B cell (primary cell): ENCODE measurements around the gene DDHD1. TPM values are rescaled to one million over a fixed set of nuclear protein-coding genes. Genes with fewer than 3 reads are reported as not detected.

Experiments
- ATAC-seq: fragments of 200-7000 bp; cut with Tn5 transposase; one replicate; pipeline ENCODE4 v1.10.0; 2021; ENCODE audit warnings: low read depth, mild to moderate bottlenecking, moderate number of reproducible peaks, moderate library complexity
- CTCF ChIA-PET: fragments of 350-600 bp; sonication (Branson Sonifier 250); formaldehyde crosslinking; loops from one replicate; lab custom pipeline; 2021; ENCODE audit warnings: antibody characterized with exemption, inconsistent platforms; lab: Charles Lee
- POLR2A ChIA-PET: fragments of 350-600 bp; sonication (Branson Sonifier 250); formaldehyde crosslinking; loops from one replicate; lab custom pipeline; 2021; ENCODE audit warnings: antibody characterized with exemption; lab: Charles Lee
- DNase-seq: peaks from one replicate; pipeline ENCODE4 v3.0.0; 2013
- H2AFZ ChIP-seq: 2 replicates; pipeline ENCODE4 v1.6.1; 2012; ENCODE audit warnings: mild to moderate bottlenecking, low read depth, low read length; ENCODE audit not compliant: insufficient read depth, poor library complexity, severe bottlenecking
- H3K27ac ChIP-seq, 2 donors: 1 replicate in 1 of 2; 2 replicates in 1 of 2; pipeline ENCODE4 v1.5.1; 2012 to 2013; ENCODE audit warnings: low read length in 2 of 2, mild to moderate bottlenecking in 2 of 2, moderate library complexity in 1 of 2
- H3K27me3 ChIP-seq, 4 experiments: fragments of 200-600 bp in 1 of 4; sonication (generic) in 1 of 4; replicated peaks in 1 of 4; 1 replicate in 2 of 4; 2 replicates in 2 of 4; pipeline versions ENCODE4 v1.6.1 to v1.7.0; 2013 to 2016; ENCODE audit warnings: low read length in 3 of 4, mild to moderate bottlenecking in 2 of 4, mixed read lengths in 1 of 4, moderate library complexity in 1 of 4; ENCODE audit not compliant: insufficient read depth in 4 of 4, control insufficient read depth in 3 of 4; ENCODE audit errors: control extremely low read depth in 1 of 4
- H3K36me3 ChIP-seq, 2 experiments: replicated peaks in 1 of 2; 1 replicate in 1 of 2; 2 replicates in 1 of 2; pipeline versions ENCODE4 v1.6.1 to v1.7.1; 2013; ENCODE audit warnings: low read length in 1 of 2; ENCODE audit not compliant: insufficient read depth in 2 of 2, control insufficient read depth in 1 of 2; ENCODE audit errors: control extremely low read depth in 1 of 2, extremely low read depth in 1 of 2
- H3K4me1 ChIP-seq, 2 donors: fragments of 200-600 bp in 1 of 2; sonication (generic) in 1 of 2; 1 replicate in 1 of 2; 2 replicates in 1 of 2; pipeline versions ENCODE4 v1.5.1 to v1.6.1; 2013 to 2017; ENCODE audit warnings: low read length in 2 of 2; ENCODE audit not compliant: control insufficient read depth in 2 of 2, insufficient read depth in 2 of 2
- H3K4me2 ChIP-seq: replicated peaks from 2 replicates; pipeline ENCODE3; 2012; ENCODE audit warnings: mild to moderate bottlenecking, low read depth, low read length; ENCODE audit not compliant: poor library complexity, severe bottlenecking
- H3K4me3 ChIP-seq, 5 experiments: fragments of 200-600 bp in 1 of 5; sonication (generic) in 1 of 5; 1 replicate in 3 of 5; 2 replicates in 2 of 5; pipeline versions ENCODE4 v1.5.1 to v1.7.0; 2011 to 2016; ENCODE audit warnings: low read length in 4 of 5, mild to moderate bottlenecking in 4 of 5, low read depth in 2 of 5, control low read depth in 1 of 5, moderate library complexity in 1 of 5; ENCODE audit not compliant: insufficient read depth in 1 of 5; ENCODE audit errors: control extremely low read depth in 1 of 5, extremely low read depth in 1 of 5
- H3K79me2 ChIP-seq: fragments of 200-600 bp; sonication (generic); one replicate; pipeline ENCODE4 v1.6.0; 2016; ENCODE audit warnings: low read length; ENCODE audit not compliant: control insufficient read depth, insufficient read depth
- H3K9ac ChIP-seq: fragments of 200-600 bp; sonication (generic); 2 replicates; pipeline ENCODE4 v1.6.1; 2017; ENCODE audit warnings: mild to moderate bottlenecking, low read length, moderate library complexity
- H3K9me3 ChIP-seq, 3 donors: one replicate each; pipeline versions ENCODE4 v1.6.1 to v1.7.1; 2013; ENCODE audit warnings: low read length in 2 of 3; ENCODE audit not compliant: control insufficient read depth in 2 of 3, insufficient read depth in 1 of 3; ENCODE audit errors: control extremely low read depth in 1 of 3
- H4K20me1 ChIP-seq: 2 replicates; pipeline ENCODE4 v1.6.0; 2012; ENCODE audit warnings: mild to moderate bottlenecking, low read length; ENCODE audit not compliant: insufficient read depth, control insufficient read depth, poor library complexity, severe bottlenecking
- H3K27ac Mint-ChIP-seq: one replicate; pipeline ENCODE4 v1.8.0; 2021; ENCODE audit warnings: mixed read lengths
- H3K27me3 Mint-ChIP-seq: one replicate; pipeline ENCODE4 v1.8.0; 2021; ENCODE audit warnings: mixed read lengths
- H3K4me1 Mint-ChIP-seq: one replicate; pipeline ENCODE4 v1.8.0; 2021; ENCODE audit warnings: mixed read lengths
- H3K4me3 Mint-ChIP-seq: one replicate; pipeline ENCODE4 v1.8.0; 2021; ENCODE audit warnings: mixed read lengths
- H3K9me3 Mint-ChIP-seq: one replicate; pipeline ENCODE4 v1.8.0; 2022; ENCODE audit warnings: mixed read lengths; ENCODE audit not compliant: insufficient read depth
- CTCF ChIP-seq: fragments of 200-600 bp; IDR thresholded peaks from one replicate; pipeline ENCODE4 v1.8.0; 2022; ENCODE audit warnings: antibody characterized with exemption, mild to moderate bottlenecking
- EZH2 ChIP-seq: IDR thresholded peaks from 2 replicates; pipeline ENCODE4 v1.6.1; 2012; ENCODE audit warnings: borderline replicate concordance, low read depth, mild to moderate bottlenecking, moderate library complexity, low read length; ENCODE audit not compliant: insufficient read depth, poor library complexity, severe bottlenecking
- WGBS: methylation state at CpG from one replicate; pipeline ENCODE4 v1.1.5; 2013; ENCODE audit warnings: missing lambda C conversion rate; ENCODE audit not compliant: insufficient coverage; 5-methylcytosine and 5-hydroxymethylcytosine counted together
- intact Hi-C: fragments of 100-400 bp; cut with micrococcal nuclease; formaldehyde crosslinking; loops from one replicate; pipeline ENCODE4 v1.10.0; 2022
- polyA plus RNA-seq: library from polyadenylated mRNA; depleted of rRNA; stranded (reverse); fragments of >200 nt; gene quantifications from 2 replicates; pipeline ENCODE4 v1.2.3, GENCODE V29; 2012
- total RNA-seq, 2 donors: library from RNA; stranded (reverse); fragments of 120-200 nt in 1 of 2; gene quantifications; 1 replicate in 1 of 2; 2 replicates in 1 of 2; pipeline versions ENCODE4 v1.2.3 to v1.2.4, GENCODE V29; 2013 to 2022

The DDHD1 gene
- total and polyA plus RNA-seq, 2 donors (not counting 1 experiment from before 2014, with no cell fraction given), result 7.1 to 75.4 TPM

- ChIA-PET CTCF (interaction anchor here (0.9 to 1.6 kb wide), 2 partner anchors 12 to 13 kb away, joined by 4 to 8 read pairs; no protein-coding TSS in a partner anchor), POLR2A (no interaction called here)
- TF ChIP-seq EZH2 (no peak), CTCF (no peak)
- Histone ChIP-seq H2AFZ (no peak overlapping the region), H3K9me3 (peaks cover 0 to 1% (median 0%) of the 10 kb centered on the region in 3 donors), H3K79me2 (no peaks in the 10 kb centered on the region), H3K4me3 (no peak overlapping the region), H4K20me1 (no peaks in the 10 kb centered on the region), H3K36me3 (peaks cover 7 to 30% of the 10 kb centered on the region in 2 experiments), H3K9ac (no peak overlapping the region), H3K27me3 (no peaks in the 10 kb centered on the region), H3K4me1 (no peaks in the 10 kb centered on the region), H3K4me2 (no peak overlapping the region), H3K27ac (no peak overlapping the region)
- H3K4me1 Mint-ChIP-seq, result no peaks in the 10 kb centered on the region
- DNase-seq, result no peak
- no peak for ATAC-seq
- intact Hi-C loops, result no loop called here
- 100% methylated on average over 5 of the region's 7 CpGs for WGBS
- H3K9me3 Mint-ChIP-seq, result no peaks in the 10 kb centered on the region
- no peak overlapping the region for H3K27ac Mint-ChIP-seq
- H3K4me3 Mint-ChIP-seq, result no peak overlapping the region
- H3K27me3 Mint-ChIP-seq, result no peaks in the 10 kb centered on the region
These were observed 110.0 kb downstream of the DDHD1 start for GRCh38 chr14:53043027-53043581.

- no peaks in the 10 kb centered on the region for H3K79me2 ChIP-seq
- Mint-ChIP-seq H3K27me3 (no peaks in the 10 kb centered on the region), H3K9me3 (no peaks in the 10 kb centered on the region), H3K27ac (no peak overlapping the region), H3K4me3 (no peak overlapping the region), H3K4me1 (no peaks in the 10 kb centered on the region)
- no peak overlapping the region for H2AFZ ChIP-seq
- ChIA-PET POLR2A (no interaction called here), CTCF (interaction anchor here (1.6 kb wide), 1 partner anchor 13 kb away, joined by 4 read pairs; no protein-coding TSS in a partner anchor)
- DNase-seq (no peak), ATAC-seq (no peak)
- no peak overlapping the region for H3K4me2 ChIP-seq
- no peaks in the 10 kb centered on the region for H3K4me1 ChIP-seq
- no CpG with 5 or more reads among the region's 4 CpGs for WGBS
- H3K36me3 ChIP-seq, result peaks cover 8 to 35% of the 10 kb centered on the region in 2 experiments
- H3K27me3 ChIP-seq, result no peaks in the 10 kb centered on the region
- H3K9me3 ChIP-seq, result peaks cover 0 to 1% (median 0%) of the 10 kb centered on the region in 3 donors
- H3K9ac ChIP-seq, result no peak overlapping the region
- no peak overlapping the region for H3K27ac ChIP-seq
- H4K20me1 ChIP-seq, result no peaks in the 10 kb centered on the region
- intact Hi-C loops, result no loop called here
- H3K4me3 ChIP-seq, result no peak overlapping the region
- TF ChIP-seq EZH2, result no peak
- TF ChIP-seq CTCF, result no peak
These were observed 110.6 kb downstream of the DDHD1 start for GRCh38 chr14:53042480-53042879.
